Heart left ventricle (tissue), 16 donors: ENCODE measurements around the gene TTLL11. TPM values are rescaled to one million over a fixed set of nuclear protein-coding genes. Genes with fewer than 3 reads are reported as not detected.

Source experiments
- ATAC-seq, 4 donors: fragments of 200-7000 bp; cut with Tn5 transposase; one replicate each; pipeline ENCODE4 v1.9.1; 2020 to 2022; ENCODE audit warnings: moderate library complexity in 4 of 4, mild to moderate bottlenecking in 3 of 4, moderate number of reproducible peaks in 1 of 4
- DNase-seq, 5 donors: peaks; one replicate each; pipeline ENCODE4 v3.0.0-alpha.2; 2020
- H3K27ac ChIP-seq, 12 donors: fragments of 200-600 bp; sonication (generic) in 4 of 12; one replicate each; pipeline versions ENCODE4 v1.5.0 to v1.8.0; 2016 to 2022; ENCODE audit warnings: mild to moderate bottlenecking in 2 of 12
- H3K27me3 ChIP-seq, 9 donors: fragments of 200-600 bp; sonication (generic) in 2 of 9; one replicate each; pipeline versions ENCODE4 v1.5.1 to v1.8.0; 2016 to 2022; ENCODE audit warnings: mild to moderate bottlenecking in 3 of 9
- H3K36me3 ChIP-seq, 9 donors: fragments of 200-600 bp; sonication (generic) in 2 of 9; one replicate each; pipeline versions ENCODE4 v1.5.0 to v1.8.0; 2018 to 2022; ENCODE audit warnings: mild to moderate bottlenecking in 2 of 9
- H3K4me1 ChIP-seq, 12 donors: fragments of 200-600 bp; sonication (generic) in 4 of 12; one replicate each; pipeline versions ENCODE4 v1.5.0 to v1.8.0; 2016 to 2022; ENCODE audit warnings: mild to moderate bottlenecking in 3 of 12
- H3K4me3 ChIP-seq, 12 donors: fragments of 200-600 bp; sonication (generic) in 4 of 12; one replicate each; pipeline versions ENCODE4 v1.5.0 to v1.8.0; 2017 to 2022; ENCODE audit warnings: mild to moderate bottlenecking in 9 of 12, moderate library complexity in 4 of 12
- H3K9me3 ChIP-seq, 12 donors: fragments of 200-600 bp; sonication (generic) in 4 of 12; one replicate each; pipeline versions ENCODE4 v1.5.0 to v1.8.0; 2016 to 2022; ENCODE audit warnings: mild to moderate bottlenecking in 1 of 12
- CTCF ChIP-seq, 12 donors: fragments of 200-600 bp; sonication (generic) in 4 of 12; IDR thresholded peaks; one replicate each; pipeline versions ENCODE4 v1.5.0 to v1.8.0; 2018 to 2022; ENCODE audit warnings: antibody characterized with exemption in 12 of 12, mild to moderate bottlenecking in 5 of 12
- POLR2A ChIP-seq, 2 donors: fragments of 450-650 bp; IDR thresholded peaks; one replicate each; pipeline ENCODE4 v1.6.1; 2017; ENCODE audit warnings: antibody characterized with exemption in 2 of 2, mild to moderate bottlenecking in 2 of 2, moderate library complexity in 2 of 2
- WGBS, 4 donors: extraction: QIAGEN DNeasy Blood & Tissue Kit in 2 of 4; methylation state at CpG; one replicate each; pipeline versions ENCODE4 v1.1.5 to v1.1.7; 2013 to 2018; 5-methylcytosine and 5-hydroxymethylcytosine counted together
- intact Hi-C, 10 donors: fragments of 100-400 bp; cut with DNase I; formaldehyde crosslinking; loops; one replicate each; pipeline versions ENCODE4 v1.11.1 to v1.14.2; 2022
- polyA plus RNA-seq, 2 donors: library from polyadenylated mRNA; stranded (reverse); fragments of 200-250 nt; gene quantifications; one replicate each; pipeline ENCODE4 v1.2.3, GENCODE V29; 2013
- total RNA-seq, 9 donors: library from RNA; depleted of rRNA in 2 of 9; stranded (reverse); fragments of >200 nt in 2 of 9; fragmentation: NEBNext Ultra II Directional in 3 of 9; extraction: Animal tissue kit (Norgen Biotek cat#: 25700) in 3 of 9; gene quantifications; one replicate each; pipeline versions ENCODE4 v1.1.0 to v1.2.4, GENCODE V29; 2016 to 2023
- donor health status: ischemic (EF 13 %, LVEDD 7.1; RV severe dilation, severe dysfunction).
- donor health status: healthy with polysubstance abuse.
- donor health status: DM: no; HTN: yes; CAD: no.
- donor health status: DM: no; HTN: no; CAD: no.
- donor health status: ischemic (EF 25% LVEDD 6.9; RV normal size, moderate dysfunction).
- donor health status: ischemic (EF 25% LVEDD 5.7; RV mildly dilated, moderate dysfunction).
- donor health status: healthy.
- donor health status: DM: yes; HTN: yes; CAD: no.
- donor health status: ischemic (EF 35%, LVEDD 5.7; RV mildly dilated, moderate dysfunction).
- donor health status: nonischemic (EF 11% LVEDD 7.7; RV severe dilation, severe dysfunction).
- donor health status: DM: yes; HTN: yes; CAD: no.
- donor health status: PGD.
- donor health status: ischemic (EF 29% LVEDD 5.4; RV normal size, mild dysfunction).
- donor health status: nonischemic (EF 23%, LVEDD 6.1; RV moderate dilation, normal function).

TTLL11 gene
- total and polyA plus RNA-seq, 11 donors, result 2.7 to 10.9 (median 7.9) TPM

- WGBS, 4 donors, result 96 to 98% (median 98%) methylated on average over 4 of the region's 4 CpGs
- Histone ChIP-seq H3K36me3 (no peaks in the 10 kb centered on the region), H3K9me3 (peaks cover 0 to 7% (median 0%) of the 10 kb centered on the region in 12 donors), H3K4me1 (peaks cover 0 to 18% (median 2%) of the 10 kb centered on the region in 12 donors), H3K4me3 (no peak overlapping the region), H3K27me3 (no peaks in the 10 kb centered on the region), H3K27ac (no peak overlapping the region)
- intact Hi-C loops, result no loop called here
- TF ChIP-seq CTCF (IDR thresholded peaks at IDR 0.05), result no peak
- no peak for TF ChIP-seq POLR2A (IDR thresholded peaks at IDR 0.05)
- no peak for DNase-seq
- no peak for ATAC-seq
These were observed 194.3 kb downstream of the TTLL11 start for GRCh38 chr9:121898856-121899255.

GRCh38 chr9:121897140-121897539, 196.0 kb downstream of the TTLL11 start:
- Histone ChIP-seq H3K4me1 (peaks cover 0 to 13% (median 0%) of the 10 kb centered on the region in 12 donors), H3K27ac (no peak overlapping the region), H3K27me3 (no peaks in the 10 kb centered on the region), H3K4me3 (no peak overlapping the region), H3K9me3 (peaks cover 0 to 7% (median 0%) of the 10 kb centered on the region in 12 donors), H3K36me3 (no peaks in the 10 kb centered on the region)
- DNase-seq, result no peak
- intact Hi-C loops, result no loop called here
- ATAC-seq, result no peak
- TF ChIP-seq POLR2A (IDR thresholded peaks at IDR 0.05), result no peak
- no peak for TF ChIP-seq CTCF (IDR thresholded peaks at IDR 0.05)
- WGBS, 4 donors, result 94 to 97% (median 96%) methylated on average over 10 of the region's 10 CpGs

- TF ChIP-seq CTCF (IDR thresholded peaks at IDR 0.05), result no peak
- TF ChIP-seq POLR2A (IDR thresholded peaks at IDR 0.05), result no peak
- intact Hi-C loops, result no loop called here
- Histone ChIP-seq H3K4me1 (peaks cover 0 to 9% (median 0%) of the 10 kb centered on the region in 12 donors), H3K27me3 (no peaks in the 10 kb centered on the region), H3K27ac (no peak overlapping the region), H3K9me3 (peaks cover 0 to 7% (median 0%) of the 10 kb centered on the region in 12 donors), H3K36me3 (no peaks in the 10 kb centered on the region), H3K4me3 (no peak overlapping the region)
- DNase-seq, result no peak
- no peak for ATAC-seq
- WGBS, 4 donors, result 91 to 93% (median 92%) methylated on average over 18 to 27 of the region's 27 CpGs
These were observed 196.6 kb downstream of the TTLL11 start for GRCh38 chr9:121896545-121896943.

GRCh38 chr9:121895818-121896544, 197.1 kb downstream of the TTLL11 start:
- DNase-seq (peak in 3 of 5 donors; percentile 31 to 51 (median 44)), ATAC-seq (peak; percentile 20 to 65 (median 58))
- peaks cover 0 to 11% (median 0%) of the 10 kb centered on the region in 12 donors for H3K4me1 ChIP-seq
- 40 to 47% (median 44%) methylated on average over 12 of the region's 12 CpGs for WGBS, 4 donors
- no peaks in the 10 kb centered on the region for H3K27me3 ChIP-seq
- H3K4me3 ChIP-seq, result no peak overlapping the region
- H3K36me3 ChIP-seq, result no peaks in the 10 kb centered on the region
- TF ChIP-seq CTCF (IDR thresholded peaks at IDR 0.05) (peak in 1 of 12 donors; percentile 7), POLR2A (IDR thresholded peaks at IDR 0.05) (no peak)
- no peak overlapping the region for H3K27ac ChIP-seq
- peaks cover 0 to 7% (median 0%) of the 10 kb centered on the region in 12 donors for H3K9me3 ChIP-seq
- intact Hi-C loops, result no loop called here
